AG04450 (cell line): Measurements from ENCODE around the gene SRRM3. TPM values are rescaled to one million over a fixed set of nuclear protein-coding genes. Genes with fewer than 3 reads are reported as not detected.

Experiments used
- CTCF ChIA-PET: fragments of 300-600, 350-600 bp; formaldehyde crosslinking; extraction: SDS; loops from one replicate; lab custom pipeline; 2022; ENCODE audit warnings: antibody characterized with exemption, inconsistent platforms; lab: Charles Lee
- POLR2A ChIA-PET: fragments of 350-600 bp; formaldehyde crosslinking; extraction: SDS; loops from one replicate; lab custom pipeline; 2021; ENCODE audit warnings: antibody characterized with exemption, inconsistent platforms; lab: Yijun Ruan, JAX
- DNase-seq: peaks from one replicate; pipeline ENCODE4 v3.0.0-alpha.2; 2011; ENCODE audit warnings: low read depth, low spot score
- H3K27ac ChIP-seq: one replicate; pipeline ENCODE4 v1.5.1; 2012; ENCODE audit warnings: low read depth, low read length, control low read depth
- H3K27me3 ChIP-seq: one replicate; pipeline ENCODE4 v1.6.0; 2012; ENCODE audit warnings: low read length; ENCODE audit not compliant: control insufficient read depth, insufficient read depth
- H3K4me3 ChIP-seq: 2 replicates; pipeline ENCODE4 v1.5.1; 2011; ENCODE audit warnings: mild to moderate bottlenecking, low read depth, low read length, control low read depth
- H3K9me3 ChIP-seq: 2 replicates; pipeline ENCODE4 v1.5.1; 2012; ENCODE audit warnings: low read length; ENCODE audit not compliant: control insufficient read depth, insufficient read depth
- CTCF ChIP-seq: IDR thresholded peaks from 2 replicates; pipeline ENCODE4 v1.5.1; 2011; ENCODE audit warnings: low read depth, low read length, control low read depth, inconsistent platforms
- polyA plus RNA-seq: library from polyadenylated mRNA; depleted of rRNA; stranded (reverse); fragments of >200 nt; gene quantifications from 2 replicates; pipeline ENCODE4 v1.2.3, GENCODE V29; 2011

SRRM3 gene
- polyA plus RNA-seq, 1 experiment: 1.5 TPM

- DNase-seq: no peak
- H3K9me3 ChIP-seq: no peaks in the 10 kb centered on the region; the same call in 1 of the 2 replicates
- peaks cover 77% of the 10 kb centered on the region for H3K27me3 ChIP-seq
- TF ChIP-seq CTCF: no peak
- H3K27ac ChIP-seq: no peak overlapping the region
- POLR2A ChIA-PET: interaction anchor here (0.6 kb wide), 1 partner anchor 464 kb away, joined by 4 read pairs; no protein-coding TSS in a partner anchor
- CTCF ChIA-PET: interaction anchor here (0.6 to 1.8 kb wide), 2 partner anchors 8 to 10 kb away, joined by 3 to 9 read pairs; no protein-coding TSS in a partner anchor
- H3K4me3 ChIP-seq: no peak overlapping the region
Observed at GRCh38 chr7:76272851-76273497, 71.3 kb downstream of the SRRM3 start.

GRCh38 chr7:76273503-76273902 is 71.8 kb downstream of the SRRM3 start:
- Histone ChIP-seq H3K27ac (no peak overlapping the region), H3K27me3 (peaks cover 76% of the 10 kb centered on the region), H3K4me3 (no peak overlapping the region), H3K9me3 (no peaks in the 10 kb centered on the region; the same call in 1 of the 2 replicates)
- no peak for DNase-seq
- CTCF ChIA-PET: interaction anchor here (1.8 kb wide), 1 partner anchor 11 kb away, joined by 9 read pairs; no protein-coding TSS in a partner anchor
- POLR2A ChIA-PET: no interaction called here
- no peak for TF ChIP-seq CTCF

- peaks cover 60% of the 10 kb centered on the region for H3K27me3 ChIP-seq
- no peak for TF ChIP-seq CTCF
- DNase-seq: no peak
- no peak overlapping the region for H3K27ac ChIP-seq
- ChIA-PET CTCF (no interaction called here), POLR2A (no interaction called here)
- no peak overlapping the region for H3K4me3 ChIP-seq
- no peaks in the 10 kb centered on the region; the same call in 1 of the 2 replicates for H3K9me3 ChIP-seq
Observed at GRCh38 chr7:76278540-76278939, 76.8 kb downstream of the SRRM3 start.

GRCh38 chr7:76280408-76280807 is 78.7 kb downstream of the SRRM3 start:
- ChIA-PET POLR2A (no interaction called here), CTCF (no interaction called here)
- DNase-seq: no peak
- H3K4me3 ChIP-seq: no peak overlapping the region
- TF ChIP-seq CTCF: no peak
- no peaks in the 10 kb centered on the region; the same call in 1 of the 2 replicates for H3K9me3 ChIP-seq
- H3K27ac ChIP-seq: no peak overlapping the region
- peaks cover 45% of the 10 kb centered on the region for H3K27me3 ChIP-seq
